Measurements from ENCODE around the gene RGS16. TPM values are rescaled to one million over a fixed set of nuclear protein-coding genes. Genes with fewer than 3 reads are reported as not detected.

Gene RGS16, protein sequence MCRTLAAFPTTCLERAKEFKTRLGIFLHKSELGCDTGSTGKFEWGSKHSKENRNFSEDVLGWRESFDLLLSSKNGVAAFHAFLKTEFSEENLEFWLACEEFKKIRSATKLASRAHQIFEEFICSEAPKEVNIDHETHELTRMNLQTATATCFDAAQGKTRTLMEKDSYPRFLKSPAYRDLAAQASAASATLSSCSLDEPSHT
- 10 to 100 TPM in 5 of 8 experiments, 1 to 10 TPM in 3; 2.1 to 48.1 (median 24.5) TPM for total RNA-seq

DNA sequence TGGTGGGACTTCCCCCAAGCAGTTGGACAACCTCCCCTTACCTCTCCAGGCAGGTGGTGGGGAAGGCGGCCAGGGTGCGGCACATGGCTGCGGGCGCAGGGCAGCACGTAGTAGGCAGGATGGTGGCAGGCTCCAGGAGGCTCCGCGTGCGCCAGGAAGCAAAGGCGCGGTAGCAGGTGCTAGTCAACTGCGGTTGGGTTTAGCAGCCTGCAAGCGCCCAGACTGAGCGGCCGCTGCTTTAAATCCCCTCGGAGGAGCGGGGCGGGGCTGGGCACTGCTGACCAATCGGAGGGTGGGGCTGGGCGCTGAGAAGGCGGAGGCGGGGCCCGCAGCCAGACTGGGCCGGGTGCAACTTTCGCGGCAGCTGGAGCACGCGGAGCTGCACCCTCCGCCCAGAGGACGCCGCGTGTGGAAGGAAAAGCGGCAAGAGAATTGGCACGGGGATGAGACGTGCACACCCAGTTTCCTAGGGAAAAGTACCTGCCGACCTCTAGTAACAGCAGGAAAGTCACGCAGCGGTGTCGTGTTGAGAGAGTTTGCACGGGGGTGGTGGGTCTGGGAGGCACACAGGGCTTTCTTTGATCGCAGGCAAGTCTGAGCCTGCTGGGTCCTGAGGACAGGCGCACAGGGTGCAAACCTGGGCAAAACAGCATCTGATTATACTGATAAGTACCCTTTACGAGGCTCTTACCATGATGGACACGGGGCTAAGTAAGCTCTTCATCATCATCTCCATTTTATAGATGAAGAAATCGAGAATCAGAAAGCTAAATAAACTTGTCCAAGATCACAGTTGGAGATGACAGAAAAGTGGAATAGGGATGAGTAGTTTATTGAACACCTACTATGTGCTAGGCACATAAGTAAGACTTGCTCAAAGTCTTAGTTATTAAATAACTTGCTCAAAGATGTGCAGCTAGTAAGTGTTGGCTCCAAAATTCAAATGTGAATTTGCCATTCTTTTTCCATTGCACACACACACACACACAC is at the start of gene RGS16:
RGS16 (minus strand) TSS at position 215 of the 990 bp plus-strand sequence; CDS start at position 85, 130 bp downstream.
- H3K4me3 ChIP-seq: peak within 1 kb of the TSS; percentile 34 to 61 (median 46)
- ATAC-seq (replicated peaks in 6 of 8): peak; percentile 77 to 95 (median 95)
- H3K4me1 ChIP-seq (replicated peaks in 1 of 2): peaks cover 40 to 41% of the 10 kb centered on the region in 2 donors
- no peak within 1 kb of the TSS for H3K27ac ChIP-seq
- 26 to 81% (median 33%) methylated on average over 3 to 14 of the region's 44 CpGs; no CpG with 5 or more reads in 4 of the 10 experiments for WGBS, 10 experiments
- in situ Hi-C loops (cut with MboI; ENCODE audit: low pct_unique_long_range_greater_than_20kb in 2 of 9, low sequenced_read_pairs in 9 of 9, unreplicated experiment in 9 of 9): loop anchor here in 2 of 9 experiments (5.0 to 10.0 kb wide), 2 partner anchors 180 to 183 kb away; partner anchors contain the start of gene NPL (in 2 of the 2)

DNA sequence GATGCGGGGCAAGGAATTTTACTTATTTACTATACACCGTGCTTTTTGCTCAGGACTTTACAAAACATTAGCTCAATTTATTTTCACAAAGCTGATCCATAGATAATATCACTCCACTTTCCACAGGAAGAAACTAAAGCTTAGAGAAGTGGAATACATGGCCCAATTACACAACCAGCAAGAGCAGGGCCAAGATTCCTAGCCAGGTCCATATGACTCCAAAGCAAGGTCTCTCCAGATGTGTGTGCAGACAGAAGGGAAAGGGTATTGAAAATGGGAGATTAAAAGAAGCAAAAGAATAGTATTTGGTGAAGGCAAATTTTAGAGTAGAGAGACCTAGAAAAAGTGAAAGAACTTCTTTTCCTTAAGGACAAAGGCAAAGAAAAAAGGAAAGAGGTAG is 49.8 kb upstream of the RGS16 start:
- no peak for ATAC-seq (replicated peaks in 6 of 8)
- 14 to 100% (median 100%) methylated on average over 1 to 2 of the region's 2 CpGs; no CpG with 5 or more reads in 1 of the 10 experiments for WGBS, 10 experiments
- Histone ChIP-seq H3K4me3 (no peak overlapping the region), H3K27ac (no peak overlapping the region), H3K4me1 (replicated peaks in 1 of 2) (peaks cover 4 to 14% of the 10 kb centered on the region in 2 donors)
- in situ Hi-C loops (cut with MboI; ENCODE audit: low pct_unique_long_range_greater_than_20kb in 2 of 9, low sequenced_read_pairs in 9 of 9, unreplicated experiment in 9 of 9): no loop called here

DNA sequence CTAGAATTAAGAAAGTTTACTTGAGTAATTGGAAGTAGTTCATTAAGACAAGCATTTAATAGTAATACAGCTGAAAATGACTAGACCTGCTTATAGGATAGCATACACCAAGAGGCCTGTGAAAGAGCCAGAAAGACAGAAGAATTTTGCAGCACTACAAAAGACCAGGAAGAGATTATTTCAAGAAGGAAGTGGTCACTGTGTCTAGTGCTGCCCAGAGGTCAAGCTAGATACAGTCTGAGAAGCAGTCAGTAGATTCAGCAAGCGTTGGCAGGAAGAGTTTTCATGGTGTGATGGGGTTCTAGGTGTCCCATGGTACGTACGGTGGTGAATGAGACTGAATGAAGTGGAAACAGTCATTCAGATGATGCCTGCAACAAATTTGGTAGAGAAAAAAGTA is 48.7 kb upstream of the RGS16 start:
- ATAC-seq (replicated peaks in 6 of 8): no peak
- no peak overlapping the region for H3K4me3 ChIP-seq
- 33 to 100% (median 66%) methylated on average over 1 to 3 of the region's 3 CpGs for WGBS, 10 experiments

DNA sequence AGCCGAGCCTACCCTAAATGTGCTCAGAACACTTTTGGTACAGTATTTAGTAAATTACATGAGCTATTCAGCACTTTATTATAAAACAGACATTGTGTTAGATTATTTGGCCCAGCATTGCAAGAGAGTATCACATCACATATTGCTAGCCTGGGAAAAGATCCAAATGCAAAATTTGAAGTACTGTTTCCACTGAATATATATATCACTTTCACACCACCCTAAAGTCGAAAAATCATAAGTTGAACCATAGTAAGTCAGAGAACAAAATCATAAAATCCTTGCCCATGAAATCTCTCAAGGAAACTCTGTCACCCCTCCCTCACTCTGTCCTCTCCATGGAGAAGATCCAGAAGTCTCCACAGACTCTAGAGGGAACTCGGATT is 47.1 kb upstream of the RGS16 start:
- 7 to 87% (median 57%) methylated on average over 1 to 3 of the region's 3 CpGs; no CpG with 5 or more reads in 2 of the 10 experiments for WGBS, 10 experiments
- in situ Hi-C loops (cut with MboI; ENCODE audit: low pct_unique_long_range_greater_than_20kb in 2 of 9, low sequenced_read_pairs in 9 of 9, unreplicated experiment in 9 of 9): no loop called here
- Histone ChIP-seq H3K27ac (no peak overlapping the region), H3K4me1 (replicated peaks in 1 of 2) (peaks cover 0 to 3% of the 10 kb centered on the region in 2 donors), H3K4me3 (no peak overlapping the region)
- peak in 1 of 8 experiments; percentile 19 for ATAC-seq (replicated peaks in 6 of 8)

More for the DNA sequence above, 48.7 kb upstream of the RGS16 start:
- Histone ChIP-seq H3K4me1 (replicated peaks in 1 of 2) (peaks cover 4 to 14% of the 10 kb centered on the region in 2 donors), H3K27ac (no peak overlapping the region)
- in situ Hi-C loops (cut with MboI; ENCODE audit: low pct_unique_long_range_greater_than_20kb in 2 of 9, low sequenced_read_pairs in 9 of 9, unreplicated experiment in 9 of 9): no loop called here

DNA sequence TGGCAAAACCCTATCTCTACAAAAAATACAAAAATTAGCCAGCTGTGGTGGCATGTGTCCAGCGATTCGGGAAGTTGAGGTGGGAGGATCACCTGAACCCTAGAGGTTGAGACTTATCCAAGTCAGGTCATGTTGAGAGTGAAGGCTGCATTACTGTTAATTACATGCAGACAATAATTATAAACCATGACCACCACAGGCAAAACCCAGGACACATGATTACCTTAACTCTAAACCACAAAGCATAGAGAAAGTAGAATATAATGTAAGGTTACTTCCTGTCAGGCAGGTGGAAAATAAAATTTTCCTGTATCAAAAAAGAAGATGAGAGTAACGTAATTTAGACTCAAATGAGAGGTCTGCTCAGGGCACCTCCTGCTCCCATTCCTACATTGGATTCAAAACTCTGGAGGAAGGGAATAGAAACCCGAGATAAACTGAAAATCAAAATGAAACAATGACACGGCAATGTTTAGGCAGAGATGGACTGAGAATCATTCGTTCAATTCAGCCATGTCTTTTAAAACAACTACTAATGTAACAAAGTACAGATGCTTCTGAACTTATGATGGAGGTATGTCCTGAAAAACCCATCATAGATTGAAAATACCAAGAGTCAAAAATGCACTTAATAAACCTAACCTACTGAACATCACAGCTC is 46.6 kb upstream of the RGS16 start:
- WGBS, 10 experiments: 8 to 100% (median 84%) methylated on average over 3 to 6 of the region's 6 CpGs
- no peak overlapping the region for H3K27ac ChIP-seq
- in situ Hi-C loops (cut with MboI; ENCODE audit: low pct_unique_long_range_greater_than_20kb in 2 of 9, low sequenced_read_pairs in 9 of 9, unreplicated experiment in 9 of 9): no loop called here
- H3K4me1 ChIP-seq (replicated peaks in 1 of 2): no peaks in the 10 kb centered on the region
- no peak for ATAC-seq (replicated peaks in 6 of 8)
- H3K4me3 ChIP-seq: no peak overlapping the region

DNA sequence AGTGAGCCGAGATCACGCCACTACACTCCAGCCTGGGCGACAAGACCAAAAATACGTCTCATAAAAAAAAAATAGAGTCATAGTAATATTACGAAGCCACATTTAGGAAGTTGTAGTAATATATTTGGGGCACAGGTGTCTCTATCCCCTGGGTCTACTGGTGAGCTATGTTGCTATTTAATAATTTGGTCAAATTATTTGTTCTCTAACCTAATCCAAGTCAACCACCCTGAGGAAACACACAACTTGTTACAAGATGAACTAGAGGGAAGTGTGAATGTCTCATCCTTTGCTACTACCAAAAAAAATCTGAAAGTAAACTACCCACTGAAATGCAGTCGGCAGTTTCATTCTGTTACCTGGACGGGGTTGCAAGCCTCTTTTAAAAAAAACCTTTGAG is 44.9 kb upstream of the RGS16 start:
- 33 to 100% (median 90%) methylated on average over 1 to 7 of the region's 7 CpGs for WGBS, 10 experiments

DNA sequence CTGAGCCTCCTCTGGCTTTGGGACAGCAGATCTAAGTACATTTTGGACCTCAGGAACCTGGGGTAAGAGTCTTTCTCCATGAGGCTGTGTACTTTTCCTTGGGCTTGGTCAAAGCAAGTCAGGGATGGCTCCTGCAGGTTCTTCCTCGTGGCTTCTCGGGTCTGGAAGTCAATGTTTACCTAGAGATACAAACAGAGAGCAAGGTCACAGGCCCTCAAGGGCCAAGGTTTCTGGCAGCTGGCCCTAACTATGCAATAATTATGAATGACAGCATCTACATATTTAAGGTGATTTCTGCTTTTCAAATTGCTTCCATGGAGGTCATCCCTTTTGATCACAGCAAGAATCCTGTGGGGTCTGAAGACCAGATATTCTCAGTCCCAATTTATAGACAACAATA is 42.5 kb upstream of the RGS16 start:
- Histone ChIP-seq H3K4me1 (replicated peaks in 1 of 2) (no peaks in the 10 kb centered on the region), H3K27ac (no peak overlapping the region), H3K4me3 (no peak overlapping the region)
- in situ Hi-C loops (cut with MboI; ENCODE audit: low pct_unique_long_range_greater_than_20kb in 2 of 9, low sequenced_read_pairs in 9 of 9, unreplicated experiment in 9 of 9): no loop called here
- ATAC-seq (replicated peaks in 6 of 8): no peak
- 0 to 76% (median 62%) methylated on average over 2 of the region's 2 CpGs; no CpG with 5 or more reads in 6 of the 10 experiments for WGBS, 10 experiments

More for the DNA sequence above, 44.9 kb upstream of the RGS16 start:
- H3K27ac ChIP-seq: no peak overlapping the region
- no peak for ATAC-seq (replicated peaks in 6 of 8)
- in situ Hi-C loops (cut with MboI; ENCODE audit: low pct_unique_long_range_greater_than_20kb in 2 of 9, low sequenced_read_pairs in 9 of 9, unreplicated experiment in 9 of 9): no loop called here
- H3K4me3 ChIP-seq: no peak overlapping the region
- H3K4me1 ChIP-seq (replicated peaks in 1 of 2): no peaks in the 10 kb centered on the region

DNA sequence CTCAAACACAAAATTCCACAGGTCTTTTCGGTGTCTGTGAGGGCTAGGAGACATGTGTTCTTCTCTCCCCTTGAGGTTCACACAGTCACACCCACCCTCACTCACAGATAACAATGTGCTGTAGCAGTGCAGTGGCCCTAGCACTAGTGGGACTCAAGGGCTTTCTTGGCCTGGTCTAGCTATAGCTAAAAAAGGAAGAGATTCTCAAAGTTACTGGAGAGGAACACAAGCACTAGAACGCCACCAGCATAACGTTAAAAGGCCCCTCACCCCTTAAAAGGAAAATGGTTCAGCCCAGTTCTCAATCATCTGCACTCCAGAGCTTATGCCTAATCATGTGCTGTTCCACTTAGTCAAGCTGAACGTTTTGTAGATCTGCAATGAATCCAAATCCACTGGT is 40.7 kb upstream of the RGS16 start:
- 12 to 100% (median 81%) methylated on average over 1 to 4 of the region's 4 CpGs; no CpG with 5 or more reads in 1 of the 10 experiments for WGBS, 10 experiments
- Histone ChIP-seq H3K4me1 (replicated peaks in 1 of 2) (no peaks in the 10 kb centered on the region), H3K4me3 (no peak overlapping the region), H3K27ac (no peak overlapping the region)
- in situ Hi-C loops (cut with MboI; ENCODE audit: low pct_unique_long_range_greater_than_20kb in 2 of 9, low sequenced_read_pairs in 9 of 9, unreplicated experiment in 9 of 9): no loop called here
- peak in 3 of 8 experiments; percentile 30 to 68 (median 34) for ATAC-seq (replicated peaks in 6 of 8)

DNA sequence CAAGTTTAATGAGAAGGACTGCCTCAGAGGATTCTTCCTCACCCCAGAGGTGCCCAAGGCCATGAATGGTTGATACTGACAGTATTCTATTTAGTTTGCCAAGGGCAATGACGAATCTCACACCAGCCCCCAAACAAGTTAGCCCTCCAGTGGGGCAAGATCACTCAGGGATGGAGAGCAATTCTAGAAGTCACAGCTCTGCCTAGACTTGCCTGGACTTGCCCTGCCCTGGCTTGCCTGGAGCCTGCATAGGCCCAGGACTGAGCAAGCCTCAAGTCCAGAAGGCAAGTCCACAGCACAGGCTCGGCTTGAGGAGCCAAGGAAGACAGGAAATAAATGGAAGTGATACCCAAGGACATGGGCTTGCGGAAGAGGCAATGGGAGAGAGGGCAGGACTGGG is 39.5 kb upstream of the RGS16 start:
- ATAC-seq (replicated peaks in 6 of 8): peak in 1 of 8 experiments; percentile 39
- Histone ChIP-seq H3K4me3 (no peak overlapping the region), H3K27ac (no peak overlapping the region), H3K4me1 (replicated peaks in 1 of 2) (no peaks in the 10 kb centered on the region)
- WGBS, 10 experiments: 33 to 100% (median 89%) methylated on average over 1 to 3 of the region's 3 CpGs; no CpG with 5 or more reads in 2 of the 10 experiments
- in situ Hi-C loops (cut with MboI; ENCODE audit: low pct_unique_long_range_greater_than_20kb in 2 of 9, low sequenced_read_pairs in 9 of 9, unreplicated experiment in 9 of 9): no loop called here

DNA sequence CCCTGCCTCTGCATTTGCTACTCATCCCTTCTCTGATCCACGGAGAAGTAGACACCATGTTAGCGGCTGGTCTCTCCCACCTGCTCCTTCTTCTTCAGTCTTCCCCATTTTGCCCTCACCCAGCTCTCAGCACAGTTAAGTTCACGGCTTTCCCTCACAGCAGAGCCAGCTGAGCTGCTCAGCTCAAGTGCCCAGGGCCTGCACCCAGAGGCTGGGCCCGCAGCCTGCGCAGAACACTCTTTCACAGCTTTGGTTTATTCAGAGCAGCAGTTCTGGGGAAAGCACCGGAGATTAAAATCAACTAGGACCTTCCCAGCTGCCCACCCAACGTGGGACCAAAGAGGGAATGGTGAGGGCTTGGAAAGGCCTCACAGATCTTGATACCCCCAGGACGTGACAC is 38.3 kb upstream of the RGS16 start:
- in situ Hi-C loops (cut with MboI; ENCODE audit: low pct_unique_long_range_greater_than_20kb in 2 of 9, low sequenced_read_pairs in 9 of 9, unreplicated experiment in 9 of 9): no loop called here
- WGBS, 10 experiments: 0 to 100% (median 87%) methylated on average over 1 to 7 of the region's 8 CpGs; no CpG with 5 or more reads in 4 of the 10 experiments
- Histone ChIP-seq H3K27ac (no peak overlapping the region), H3K4me1 (replicated peaks in 1 of 2) (no peaks in the 10 kb centered on the region), H3K4me3 (no peak overlapping the region)
- no peak for ATAC-seq (replicated peaks in 6 of 8)

DNA sequence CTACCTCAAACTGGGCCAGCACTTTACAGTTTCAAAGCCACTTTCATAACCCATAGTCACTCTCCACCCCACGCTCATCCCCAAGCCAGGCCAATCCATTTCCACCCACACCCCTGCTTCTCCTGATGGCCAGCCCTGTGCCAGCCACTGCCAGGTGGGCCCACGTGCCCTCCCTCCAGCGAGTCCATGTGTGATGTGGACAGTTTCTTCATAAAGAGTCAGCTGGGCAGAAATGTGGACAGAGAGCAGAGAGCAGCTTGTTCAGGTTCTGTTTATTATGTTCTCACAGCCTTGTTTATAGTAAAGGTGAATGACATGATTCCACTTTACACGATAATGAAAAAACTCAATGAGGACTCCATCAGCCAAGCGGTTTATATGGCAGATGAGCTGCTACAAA is 37.4 kb upstream of the RGS16 start:
- in situ Hi-C loops (cut with MboI; ENCODE audit: low pct_unique_long_range_greater_than_20kb in 2 of 9, low sequenced_read_pairs in 9 of 9, unreplicated experiment in 9 of 9): no loop called here
- no peak overlapping the region for H3K4me3 ChIP-seq
- ATAC-seq (replicated peaks in 6 of 8): no peak
- no peak overlapping the region for H3K27ac ChIP-seq
- 20 to 100% (median 87%) methylated on average over 1 to 5 of the region's 5 CpGs; no CpG with 5 or more reads in 2 of the 10 experiments for WGBS, 10 experiments
- H3K4me1 ChIP-seq (replicated peaks in 1 of 2): no peaks in the 10 kb centered on the region

DNA sequence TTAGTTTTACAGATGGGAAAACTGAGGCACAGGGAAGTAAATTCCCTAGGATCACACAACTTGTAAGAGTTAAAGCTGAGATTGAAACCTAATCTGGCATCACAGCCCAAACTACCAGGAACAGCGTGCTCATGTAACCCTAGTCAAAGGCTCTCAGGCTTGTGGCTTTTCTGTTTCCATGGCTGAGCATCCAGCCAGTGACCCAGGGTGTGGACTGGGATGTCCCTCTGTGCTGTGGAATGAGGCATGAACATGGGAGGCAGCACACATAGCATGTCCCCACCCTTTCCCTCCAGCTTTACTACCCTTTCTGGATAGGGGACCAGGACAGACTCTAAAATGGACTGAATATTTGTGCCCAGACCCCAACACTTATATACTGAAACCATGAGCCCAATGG is 35.1 kb upstream of the RGS16 start:
- Histone ChIP-seq H3K27ac (no peak overlapping the region), H3K4me1 (replicated peaks in 1 of 2) (peaks cover 18 to 19% of the 10 kb centered on the region in 2 donors), H3K4me3 (no peak overlapping the region)
- 0 to 100% (median 73%) methylated on average over 1 of the region's 1 CpG; no CpG with 5 or more reads in 6 of the 10 experiments for WGBS, 10 experiments
- ATAC-seq (replicated peaks in 6 of 8): peak in 2 of 8 experiments; percentile 71 to 81
- in situ Hi-C loops (cut with MboI; ENCODE audit: low pct_unique_long_range_greater_than_20kb in 2 of 9, low sequenced_read_pairs in 9 of 9, unreplicated experiment in 9 of 9): no loop called here
